Measurements from ENCODE around the gene NEGR1.

The NEGR1 gene

DNA sequence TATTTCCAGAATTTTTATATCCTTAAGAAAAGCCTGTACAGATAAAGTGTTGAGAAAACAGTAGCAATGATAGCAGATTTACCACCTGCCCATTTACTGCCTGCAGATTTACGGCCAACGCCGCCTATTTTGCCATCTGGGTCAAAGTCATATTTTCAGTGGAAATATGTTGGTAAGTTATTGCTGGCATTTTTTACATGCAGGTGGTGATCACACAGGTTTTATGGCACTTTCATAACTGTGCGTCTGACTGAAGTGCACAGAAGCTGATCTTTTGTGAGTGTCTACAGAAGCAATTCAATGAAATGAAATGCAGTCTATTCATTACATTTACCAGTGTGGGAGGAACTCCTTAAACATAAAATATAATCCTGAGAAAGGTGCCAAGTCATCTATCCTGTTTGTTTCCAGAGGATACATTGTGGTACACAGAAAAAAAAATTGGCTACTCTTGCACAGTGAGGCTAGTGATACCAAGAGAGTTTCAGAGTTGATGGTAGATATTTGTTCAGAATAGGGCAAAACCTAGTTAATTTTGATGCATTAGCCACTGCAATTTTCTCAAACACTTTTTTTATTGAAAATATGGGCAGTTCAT is 458.5 kb downstream of the NEGR1 start:
- TF ChIP-seq, protein P1, sequence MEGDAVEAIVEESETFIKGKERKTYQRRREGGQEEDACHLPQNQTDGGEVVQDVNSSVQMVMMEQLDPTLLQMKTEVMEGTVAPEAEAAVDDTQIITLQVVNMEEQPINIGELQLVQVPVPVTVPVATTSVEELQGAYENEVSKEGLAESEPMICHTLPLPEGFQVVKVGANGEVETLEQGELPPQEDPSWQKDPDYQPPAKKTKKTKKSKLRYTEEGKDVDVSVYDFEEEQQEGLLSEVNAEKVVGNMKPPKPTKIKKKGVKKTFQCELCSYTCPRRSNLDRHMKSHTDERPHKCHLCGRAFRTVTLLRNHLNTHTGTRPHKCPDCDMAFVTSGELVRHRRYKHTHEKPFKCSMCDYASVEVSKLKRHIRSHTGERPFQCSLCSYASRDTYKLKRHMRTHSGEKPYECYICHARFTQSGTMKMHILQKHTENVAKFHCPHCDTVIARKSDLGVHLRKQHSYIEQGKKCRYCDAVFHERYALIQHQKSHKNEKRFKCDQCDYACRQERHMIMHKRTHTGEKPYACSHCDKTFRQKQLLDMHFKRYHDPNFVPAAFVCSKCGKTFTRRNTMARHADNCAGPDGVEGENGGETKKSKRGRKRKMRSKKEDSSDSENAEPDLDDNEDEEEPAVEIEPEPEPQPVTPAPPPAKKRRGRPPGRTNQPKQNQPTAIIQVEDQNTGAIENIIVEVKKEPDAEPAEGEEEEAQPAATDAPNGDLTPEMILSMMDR (IDR thresholded peaks at IDR 0.05), result no peak

DNA sequence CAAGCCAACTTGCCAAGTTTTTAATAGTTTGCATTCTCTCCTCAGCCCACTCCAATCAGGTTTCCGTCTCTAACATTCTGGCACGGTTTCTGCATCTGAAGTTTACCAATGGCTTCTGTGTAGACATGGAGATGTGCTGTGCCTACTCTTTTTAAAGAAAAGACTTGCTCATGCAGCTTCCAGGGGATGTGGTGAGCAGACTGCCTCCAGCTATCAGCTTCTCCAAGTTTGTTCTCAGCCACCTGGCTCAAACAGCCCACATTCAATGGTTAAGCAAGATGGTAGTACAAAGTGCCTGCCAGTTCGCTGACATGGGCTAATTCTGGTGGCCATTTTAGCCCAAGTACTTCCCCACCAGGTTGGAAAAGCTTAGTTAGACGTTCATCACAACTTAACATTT is 465.3 kb downstream of the NEGR1 start:
- TF ChIP-seq, protein P1 (IDR thresholded peaks at IDR 0.05), result no peak

DNA sequence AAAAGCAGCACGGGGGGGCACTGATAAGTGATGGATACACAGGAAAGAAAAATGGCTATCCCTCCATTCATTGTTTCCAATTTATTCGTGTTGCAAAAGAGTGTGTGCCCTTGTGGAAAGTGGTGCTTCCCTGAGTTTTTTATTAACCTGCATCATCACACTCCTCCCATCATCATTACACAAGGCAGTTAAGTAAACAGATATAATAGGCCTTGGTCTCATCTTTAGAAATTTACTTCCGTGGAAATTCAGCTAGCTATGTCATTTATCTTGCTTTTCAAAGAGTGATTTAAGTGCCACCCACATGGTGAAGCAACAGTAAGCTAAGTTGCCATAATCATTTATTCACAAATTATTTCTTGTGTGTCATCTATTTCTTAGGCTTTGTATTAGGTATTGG is 473.3 kb downstream of the NEGR1 start:
- TF ChIP-seq, protein P1 (IDR thresholded peaks at IDR 0.05), result no peak

DNA sequence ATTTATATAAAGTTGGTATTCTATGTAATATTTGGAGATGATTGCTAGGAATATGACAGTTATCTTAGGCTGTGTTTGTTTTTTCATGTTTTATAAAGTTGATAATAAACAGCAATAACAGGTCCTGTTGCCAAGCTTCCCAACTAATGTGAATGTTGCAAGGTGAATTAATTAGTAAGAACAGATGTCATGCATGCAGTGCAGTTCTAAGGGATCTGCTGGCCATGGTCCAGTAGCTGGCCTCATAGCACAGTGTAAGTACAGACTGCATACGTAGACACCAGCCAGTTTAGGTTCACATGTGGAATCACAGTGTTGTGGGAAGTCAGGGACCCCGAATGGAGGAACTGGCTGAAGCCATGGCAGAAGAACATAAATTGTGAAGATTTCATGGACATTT is 478.2 kb downstream of the NEGR1 start:
- TF ChIP-seq, protein P1 (IDR thresholded peaks at IDR 0.05), result no peak

DNA sequence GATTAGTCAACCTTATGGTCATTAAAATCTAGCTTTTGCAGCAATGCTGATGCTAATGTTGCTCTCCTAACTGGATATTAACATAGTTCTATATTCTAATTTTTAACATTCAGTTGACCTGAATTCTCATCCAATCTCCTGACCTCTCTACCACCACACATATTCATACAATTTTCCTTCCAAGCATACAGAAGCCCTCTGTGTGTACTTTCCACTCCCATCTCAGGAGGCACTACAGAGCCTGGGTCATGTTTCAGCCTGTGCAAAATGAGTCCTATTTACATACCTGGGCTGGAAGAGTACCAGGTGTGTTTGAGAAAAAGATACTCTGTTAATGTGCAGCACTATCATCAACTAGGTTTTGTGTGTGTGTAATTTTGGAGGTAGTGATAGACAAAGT is 486.3 kb downstream of the NEGR1 start:
- TF ChIP-seq, protein P1 (IDR thresholded peaks at IDR 0.05), result no peak

DNA sequence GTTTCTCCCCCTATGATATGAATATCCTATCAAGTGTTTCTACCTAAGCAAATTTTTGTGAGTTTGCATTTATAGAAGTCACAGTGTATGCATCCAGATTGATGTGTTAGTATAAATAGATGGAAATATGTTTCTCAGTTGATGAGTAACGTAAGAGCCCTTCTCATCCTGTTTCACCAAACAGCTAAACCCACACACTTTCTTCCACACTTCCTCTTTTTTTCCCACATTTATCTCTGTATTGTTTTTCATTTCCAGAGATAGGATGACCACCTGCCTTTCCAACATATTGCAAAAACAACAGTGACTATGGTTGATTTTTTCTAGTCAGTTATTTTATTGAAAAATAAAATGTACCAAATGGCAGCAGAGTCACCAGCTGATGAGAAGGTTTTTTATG is 490.1 kb downstream of the NEGR1 start:
- TF ChIP-seq, protein P1 (IDR thresholded peaks at IDR 0.05), result no peak

DNA sequence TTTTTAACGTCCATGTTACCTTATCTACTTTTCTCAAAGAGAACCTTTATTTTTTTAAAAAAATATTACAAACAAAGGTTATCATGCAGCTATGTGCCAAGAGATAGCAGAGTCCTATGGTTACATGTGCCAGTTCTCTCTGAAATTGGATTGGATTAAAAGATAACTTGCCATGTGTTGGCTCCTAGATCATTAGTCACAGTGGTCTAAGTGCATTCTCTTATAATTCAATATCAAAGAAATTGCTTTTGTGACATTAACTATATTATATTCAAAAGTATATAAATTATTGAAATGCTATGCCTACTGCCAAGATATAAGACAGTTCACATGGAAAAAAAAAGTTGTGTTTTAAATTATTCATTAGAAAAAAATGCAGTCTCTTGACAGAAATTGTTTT is 494.2 kb downstream of the NEGR1 start:
- TF ChIP-seq, protein P1 (IDR thresholded peaks at IDR 0.05), result no peak

DNA sequence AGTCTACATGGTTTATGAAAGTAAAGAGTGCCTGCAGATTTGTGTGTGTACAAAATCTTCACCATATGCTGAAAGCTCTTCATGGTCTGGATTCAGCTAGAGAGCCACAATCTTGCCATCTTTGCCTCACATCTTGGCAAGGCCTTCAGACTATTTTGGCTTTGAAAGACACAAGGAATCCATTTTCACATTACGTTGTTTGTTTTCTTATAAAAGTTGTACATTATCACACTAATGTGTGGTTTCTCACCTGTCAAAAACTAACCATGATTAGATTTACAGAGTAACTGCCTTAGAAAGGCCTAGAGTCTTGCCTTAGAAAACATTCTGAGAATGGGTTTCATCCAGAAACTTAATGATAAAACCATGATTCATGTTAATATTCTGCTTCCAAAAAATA is 494.6 kb downstream of the NEGR1 start:
- TF ChIP-seq, protein P1 (IDR thresholded peaks at IDR 0.05), result no peak
